SH-SY5Y (cell line): ENCODE results near the gene PROCR.

Source experiments
- GATA2 ChIP-seq: IDR thresholded peaks from 2 replicates; pipeline ENCODE4 v1.6.1; 2011; ENCODE audit warnings: mild to moderate bottlenecking, low read depth, low read length
- GATA3 ChIP-seq: IDR thresholded peaks from 2 replicates; pipeline ENCODE4 v1.6.1; 2011; ENCODE audit warnings: low read depth, mild to moderate bottlenecking, low read length, moderate library complexity

- TF ChIP-seq GATA2 (no peak), GATA3 (no peak)
Measured at GRCh38 chr20:35199740-35200139, 27.9 kb downstream of the PROCR start.
